SK-N-MC (cell line): ENCODE results near the gene DCAF17.

Source experiments
- EZH2 ChIP-seq: fragments of 200-600 bp; sonication (generic); IDR thresholded peaks from one replicate; pipeline ENCODE4 v1.6.1; 2017; ENCODE audit warnings: antibody characterized with exemption
- POLR2AphosphoS5 ChIP-seq: IDR thresholded peaks from 2 replicates; pipeline ENCODE4 v1.6.1; 2012; ENCODE audit warnings: mild to moderate bottlenecking, low read depth, low read length, borderline replicate concordance

- TF ChIP-seq POLR2AphosphoS5 (no peak), EZH2 (no peak)
Observed at GRCh38 chr2:171512014-171512413, 78.0 kb downstream of the DCAF17 start.
